GM18951 (cell line): Measurements from ENCODE around the gene MAP4K5.

Experiments used
- POLR2A ChIP-seq: IDR thresholded peaks from 4 replicates; pipeline ENCODE4 v1.6.1; 2011; ENCODE audit warnings: mild to moderate bottlenecking; ENCODE audit not compliant: insufficient read length, insufficient read depth; ENCODE audit errors: extremely low read depth
- in situ Hi-C: fragments of 300-500 bp; cut with MboI; formaldehyde crosslinking; loops from one replicate; pipeline ENCODE4 v1.12.0; 2022; ENCODE audit warnings: low sequenced_read_pairs, mixed read lengths, inconsistent platforms; ENCODE audit not compliant: unreplicated experiment

MAP4K5 gene

GRCh38 chr14:50432131-50432530, 100.2 kb downstream of the MAP4K5 start:
- in situ Hi-C loops = no loop called here
- no peak for TF ChIP-seq POLR2A

GRCh38 chr14:50425816-50426215, 106.6 kb downstream of the MAP4K5 start:
- in situ Hi-C loops = no loop called here
- no peak for TF ChIP-seq POLR2A

DNA sequence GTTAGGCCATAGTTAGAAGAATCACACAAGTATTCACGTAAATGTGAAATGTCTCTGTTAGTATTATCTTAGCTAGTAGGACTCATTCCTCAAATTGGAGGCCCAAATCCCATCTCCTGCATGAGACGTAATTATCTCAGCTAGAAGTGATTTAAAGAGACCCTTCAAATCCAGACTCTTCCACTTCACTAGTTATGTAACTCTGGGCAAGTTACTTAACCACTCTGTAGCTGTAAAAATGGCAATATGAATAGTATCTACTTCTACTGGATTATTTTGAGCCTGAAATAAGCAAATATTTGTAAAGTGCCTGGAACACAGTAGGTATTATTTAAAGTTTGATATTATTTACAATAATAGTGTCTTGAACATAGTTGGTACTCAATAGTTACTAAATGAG, 107.3 kb downstream of the MAP4K5 start:
- TF ChIP-seq POLR2A = no peak
- in situ Hi-C loops = no loop called here

GRCh38 chr14:50423529-50423928, 108.8 kb downstream of the MAP4K5 start:
- TF ChIP-seq POLR2A = no peak
- in situ Hi-C loops = no loop called here

GRCh38 chr14:50421499-50421898, 110.9 kb downstream of the MAP4K5 start:
- no peak for TF ChIP-seq POLR2A
- in situ Hi-C loops = no loop called here

DNA sequence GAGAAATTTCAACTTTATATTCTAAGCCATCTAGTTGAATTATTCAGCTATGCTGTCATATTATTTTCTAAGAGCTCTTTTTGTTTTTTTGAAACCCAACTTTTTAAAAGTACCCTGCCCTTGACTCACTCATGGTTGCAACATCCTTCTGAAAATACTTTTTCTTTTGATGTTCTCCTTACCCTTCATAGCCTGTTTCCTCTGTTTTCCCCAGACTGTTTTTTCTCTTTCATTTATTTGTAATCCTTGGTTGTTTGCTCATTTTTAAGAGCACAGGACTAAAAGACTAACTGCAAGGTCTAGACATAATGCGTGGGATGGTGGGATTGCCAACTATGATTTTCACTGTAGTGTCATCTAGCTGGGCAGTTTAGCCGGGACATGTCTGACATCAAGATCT, 114.5 kb downstream of the MAP4K5 start:
- no peak for TF ChIP-seq POLR2A
- in situ Hi-C loops = no loop called here

- no peak for TF ChIP-seq POLR2A
- in situ Hi-C loops = no loop called here
Measured at GRCh38 chr14:50410921-50411320, 121.4 kb downstream of the MAP4K5 start.

- no peak for TF ChIP-seq POLR2A
Measured at GRCh38 chr14:50410071-50410470, 122.3 kb downstream of the MAP4K5 start.

DNA sequence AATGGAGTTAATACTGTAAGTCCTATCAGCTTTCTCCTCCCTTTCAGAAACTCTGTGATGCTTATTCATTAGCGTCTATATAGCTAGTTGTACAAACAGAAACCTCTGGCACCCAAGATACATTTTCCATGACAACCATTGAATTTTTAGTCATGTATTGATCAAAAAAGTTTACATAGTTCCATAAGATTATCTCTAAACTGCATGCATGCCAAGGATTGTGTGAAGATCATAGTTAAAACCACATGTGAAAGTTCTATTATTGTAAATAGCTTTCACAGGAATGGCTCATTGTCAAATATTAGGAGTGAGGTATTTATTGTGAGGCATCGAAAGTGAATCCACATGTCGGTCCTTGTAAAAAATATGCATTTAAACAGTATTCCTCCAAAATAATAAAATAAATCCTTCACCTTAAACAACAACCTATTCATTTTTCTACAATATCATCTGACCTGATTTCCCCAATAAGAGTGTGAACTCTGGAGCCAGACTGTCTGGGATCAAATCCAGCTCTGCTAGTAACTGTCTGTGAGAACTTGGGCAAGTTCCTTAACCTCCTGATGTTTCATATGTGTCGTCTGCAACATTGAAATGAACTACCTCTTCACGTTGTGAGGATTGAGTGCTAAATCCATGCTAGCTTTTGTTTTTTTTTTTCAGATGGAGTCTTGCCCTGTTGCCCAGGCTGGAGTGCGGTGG, 125.1 kb downstream of the MAP4K5 start:
- no peak for TF ChIP-seq POLR2A
- in situ Hi-C loops = no loop called here

More at GRCh38 chr14:50410071-50410470, 122.3 kb downstream of the MAP4K5 start:
- in situ Hi-C loops = no loop called here

DNA sequence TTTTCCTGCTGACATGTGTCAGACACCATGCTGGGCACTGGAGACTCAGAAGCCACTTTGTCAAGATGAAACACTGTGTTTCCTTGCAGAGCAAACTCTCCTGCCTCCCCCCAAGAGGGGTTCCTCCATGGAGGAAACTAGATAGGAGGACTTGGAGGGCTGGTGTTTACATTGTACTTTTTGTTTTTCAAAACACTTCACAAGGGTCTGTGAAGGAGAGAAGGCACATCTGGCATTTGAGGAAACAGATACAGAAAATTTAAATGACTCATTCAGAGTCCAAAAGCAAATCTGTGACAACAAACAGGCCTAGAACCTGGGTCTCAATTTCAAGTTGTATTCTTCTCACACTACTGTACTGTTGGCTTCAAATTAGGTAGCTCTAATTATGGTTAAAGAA, 128.9 kb downstream of the MAP4K5 start:
- TF ChIP-seq POLR2A = no peak
- in situ Hi-C loops = no loop called here

- TF ChIP-seq POLR2A = no peak
Measured at GRCh38 chr14:50402965-50403364, 129.4 kb downstream of the MAP4K5 start.

DNA sequence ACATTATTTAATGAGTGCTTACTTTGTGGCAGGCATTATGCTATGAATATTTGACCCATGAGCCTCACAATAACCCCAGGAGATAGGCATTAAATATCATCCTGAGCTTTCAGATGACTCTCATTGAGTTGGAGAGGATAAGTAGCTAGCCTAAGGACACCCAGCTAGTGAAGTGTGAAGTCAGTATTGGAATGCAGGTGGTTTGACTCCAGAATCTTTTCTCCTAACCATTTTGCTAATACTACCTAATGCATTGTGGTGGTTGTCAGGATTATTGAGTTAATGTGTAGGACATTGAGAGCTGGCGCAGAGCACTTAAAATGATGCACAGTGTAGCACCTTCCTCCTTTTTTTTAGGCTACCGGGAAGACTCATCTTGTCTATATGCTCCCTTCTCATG, 131.9 kb downstream of the MAP4K5 start:
- in situ Hi-C loops = no loop called here
- TF ChIP-seq POLR2A = no peak

More at GRCh38 chr14:50402965-50403364, 129.4 kb downstream of the MAP4K5 start:
- in situ Hi-C loops = no loop called here

DNA sequence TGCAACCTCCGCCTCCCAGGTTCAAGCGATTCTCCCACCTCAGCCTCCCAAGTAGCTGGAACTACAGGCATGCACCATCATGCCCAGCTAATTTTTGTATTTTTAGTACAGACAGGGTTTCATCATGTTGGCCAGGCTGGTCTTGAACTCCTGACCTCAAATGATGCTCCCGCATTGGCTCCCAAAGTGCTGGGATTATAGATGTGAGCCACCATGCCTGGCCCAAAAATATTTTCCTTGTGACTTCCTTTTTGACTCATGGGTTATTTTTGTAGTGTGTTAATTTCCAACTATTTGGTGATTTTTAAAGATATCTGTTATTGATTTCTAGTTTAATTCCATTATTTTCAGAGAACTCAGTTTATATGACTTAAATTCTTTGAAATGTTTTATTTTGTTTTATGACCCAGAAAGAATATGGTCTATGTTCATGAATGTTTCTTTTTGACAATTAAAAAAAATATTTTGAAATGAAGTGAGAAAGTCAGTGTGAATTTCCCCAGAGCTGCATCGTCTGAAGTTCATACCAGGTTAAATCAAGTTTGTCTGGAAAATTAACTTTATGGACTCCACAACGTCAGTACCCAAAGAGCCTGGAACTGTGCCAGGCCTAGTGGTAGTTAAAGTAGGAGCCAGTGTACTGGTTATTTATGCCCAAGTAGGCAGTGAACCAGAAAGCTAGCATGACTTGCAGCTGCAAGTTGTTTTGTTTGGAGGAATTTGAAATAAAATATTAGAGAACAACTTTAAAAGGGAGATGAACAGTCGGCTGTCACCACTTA, 132.9 kb downstream of the MAP4K5 start:
- in situ Hi-C loops = no loop called here
- no peak for TF ChIP-seq POLR2A

DNA sequence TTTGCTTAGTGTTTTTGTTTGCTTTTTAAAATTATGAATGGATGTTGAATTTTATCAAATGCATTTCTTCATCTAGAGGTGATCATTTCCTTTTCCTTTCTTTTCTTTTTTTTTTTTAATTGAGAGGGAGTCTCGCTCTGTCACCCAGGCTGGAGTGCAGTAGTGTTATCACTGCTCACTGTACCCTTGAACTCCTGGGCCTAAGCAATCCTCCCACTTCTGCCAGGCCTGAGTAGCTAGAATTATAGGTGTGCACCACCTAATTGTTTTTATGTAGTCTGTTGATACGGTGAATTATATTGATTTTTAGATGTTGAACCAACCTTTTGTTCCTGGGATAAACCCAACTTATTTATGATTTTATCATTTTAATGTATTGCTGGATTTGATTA, 134.2 kb downstream of the MAP4K5 start:
- in situ Hi-C loops = no loop called here
- no peak for TF ChIP-seq POLR2A
